Measurements from ENCODE around the gene TXNRD2.
A peak's percentile ranks its signal among the peaks of the same experiment; 100 is the strongest.

Gene TXNRD2

GRCh38 chr22:19898145-19898544 is 43.5 kb downstream of the TXNRD2 start:
- ATAC-seq (ENCODE audit: insufficient read depth, low read depth), result no peak
- Histone ChIP-seq H3K27me3 (ENCODE audit: insufficient read depth, low read length, poor library complexity) (no peaks in the 10 kb centered on the region), H3K4me1 (ENCODE audit: insufficient read depth, low read length) (peaks cover 39% of the 10 kb centered on the region), H3K9me3 (ENCODE audit: insufficient read depth, low read length, severe bottlenecking) (no peaks in the 10 kb centered on the region), H3K9ac (ENCODE audit: low read depth, low read length) (no peak overlapping the region), H4K20me1 (ENCODE audit: insufficient read depth, low read length) (no peaks in the 10 kb centered on the region), H3K36me3 (ENCODE audit: insufficient read depth, low read length) (peaks cover 14% of the 10 kb centered on the region), H3K79me2 (ENCODE audit: insufficient read depth, low read length) (peaks cover 4% of the 10 kb centered on the region; the same call in 1 of the 2 replicates), H3K4me2 (ENCODE audit: insufficient read depth, low read length) (no peak overlapping the region), H3K4me3 (ENCODE audit: low read depth in 1 of 2, low read length in 2 of 2) (no peak overlapping the region), H2AFZ (ENCODE audit: low read depth, low read length) (no peak overlapping the region), H3K27ac (ENCODE audit: low read length) (no peak overlapping the region)
- no peak for DNase-seq
- no peak for TF ChIP-seq EZH2 (IDR thresholded peaks at IDR 0.05; ENCODE audit: borderline replicate concordance, low read depth, low read length, severe bottlenecking)
- no peak for TF ChIP-seq CTCF (IDR thresholded peaks at IDR 0.05; ENCODE audit: borderline replicate concordance, extremely low read depth, low read length, poor library complexity, severe bottlenecking)

- peaks cover 4% of the 10 kb centered on the region; the same call in 1 of the 2 replicates for H3K79me2 ChIP-seq (ENCODE audit: insufficient read depth, low read length)
- no peaks in the 10 kb centered on the region for H3K9me3 ChIP-seq (ENCODE audit: insufficient read depth, low read length, severe bottlenecking)
- no peak overlapping the region for H2AFZ ChIP-seq (ENCODE audit: low read depth, low read length)
- TF ChIP-seq EZH2 (IDR thresholded peaks at IDR 0.05; ENCODE audit: borderline replicate concordance, low read depth, low read length, severe bottlenecking) (no peak), CTCF (IDR thresholded peaks at IDR 0.05; ENCODE audit: borderline replicate concordance, extremely low read depth, low read length, poor library complexity, severe bottlenecking) (no peak)
- H3K4me3 ChIP-seq (ENCODE audit: low read depth in 1 of 2, low read length in 2 of 2), result no peak overlapping the region
- H3K9ac ChIP-seq (ENCODE audit: low read depth, low read length), result no peak overlapping the region
- peaks cover 43% of the 10 kb centered on the region for H3K4me1 ChIP-seq (ENCODE audit: insufficient read depth, low read length)
- H3K4me2 ChIP-seq (ENCODE audit: insufficient read depth, low read length), result no peak overlapping the region
- DNase-seq (no peak), ATAC-seq (ENCODE audit: insufficient read depth, low read depth) (no peak)
- no peaks in the 10 kb centered on the region for H3K27me3 ChIP-seq (ENCODE audit: insufficient read depth, low read length, poor library complexity)
- H3K36me3 ChIP-seq (ENCODE audit: insufficient read depth, low read length), result peaks cover 14% of the 10 kb centered on the region
- H4K20me1 ChIP-seq (ENCODE audit: insufficient read depth, low read length), result no peaks in the 10 kb centered on the region
- H3K27ac ChIP-seq (ENCODE audit: low read length), result peak overlapping the region; percentile 69
Observed at GRCh38 chr22:19897726-19898125, 43.9 kb downstream of the TXNRD2 start.

- peak; percentile 34 for DNase-seq
- no peaks in the 10 kb centered on the region for H3K27me3 ChIP-seq (ENCODE audit: insufficient read depth, low read length, poor library complexity)
- ATAC-seq (ENCODE audit: insufficient read depth, low read depth), result no peak
Observed at GRCh38 chr22:19896665-19897355, 44.8 kb downstream of the TXNRD2 start.

More at GRCh38 chr22:19896665-19897355, 44.8 kb downstream of the TXNRD2 start:
- peak overlapping the region; percentile 6; the same call in 1 of the 2 replicates for H3K9ac ChIP-seq (ENCODE audit: low read depth, low read length)
- peaks cover 4% of the 10 kb centered on the region; the same call in 1 of the 2 replicates for H3K79me2 ChIP-seq (ENCODE audit: insufficient read depth, low read length)
- H2AFZ ChIP-seq (ENCODE audit: low read depth, low read length), result no peak overlapping the region
- TF ChIP-seq EZH2 (IDR thresholded peaks at IDR 0.05; ENCODE audit: borderline replicate concordance, low read depth, low read length, severe bottlenecking), result no peak
- peak; percentile 31 for TF ChIP-seq CTCF (IDR thresholded peaks at IDR 0.05; ENCODE audit: borderline replicate concordance, extremely low read depth, low read length, poor library complexity, severe bottlenecking)
- H3K4me2 ChIP-seq (ENCODE audit: insufficient read depth, low read length), result no peak overlapping the region
- H3K4me1 ChIP-seq (ENCODE audit: insufficient read depth, low read length), result peaks cover 52% of the 10 kb centered on the region
- H3K9me3 ChIP-seq (ENCODE audit: insufficient read depth, low read length, severe bottlenecking), result no peaks in the 10 kb centered on the region
- H3K27ac ChIP-seq (ENCODE audit: low read length), result peak overlapping the region; percentile 69
- peaks cover 14% of the 10 kb centered on the region for H3K36me3 ChIP-seq (ENCODE audit: insufficient read depth, low read length)
- H4K20me1 ChIP-seq (ENCODE audit: insufficient read depth, low read length), result no peaks in the 10 kb centered on the region
- H3K4me3 ChIP-seq (ENCODE audit: low read depth in 1 of 2, low read length in 2 of 2), result no peak overlapping the region
